Rectal smooth muscle tissue (tissue), 1 donor: Measurements from ENCODE around the gene ARPC1B.
"Not testable (repeated sequence)": the region's sequence is repeated elsewhere in the genome, so short reads cannot be mapped to it uniquely, and the experiment has no call there.

Experiments
- H3K27ac ChIP-seq: one replicate; pipeline ENCODE4 v1.7.0; 2013; ENCODE audit warnings: low read depth, low read length, inconsistent platforms
- H3K27me3 ChIP-seq: one replicate; pipeline ENCODE4 v1.7.0; 2013; ENCODE audit warnings: low read length; ENCODE audit not compliant: control insufficient read depth, insufficient read depth
- H3K36me3 ChIP-seq: one replicate; pipeline ENCODE4 v1.7.0; 2013; ENCODE audit warnings: low read length; ENCODE audit not compliant: control insufficient read depth, insufficient read depth
- H3K4me1 ChIP-seq: one replicate; pipeline ENCODE4 v1.7.0; 2013; ENCODE audit warnings: low read length; ENCODE audit not compliant: control insufficient read depth, insufficient read depth
- H3K4me3 ChIP-seq: one replicate; pipeline ENCODE4 v1.7.0; 2013; ENCODE audit warnings: low read length
- H3K9ac ChIP-seq: one replicate; pipeline ENCODE4 v1.7.0; 2013; ENCODE audit warnings: low read length

Gene ARPC1B

DNA sequence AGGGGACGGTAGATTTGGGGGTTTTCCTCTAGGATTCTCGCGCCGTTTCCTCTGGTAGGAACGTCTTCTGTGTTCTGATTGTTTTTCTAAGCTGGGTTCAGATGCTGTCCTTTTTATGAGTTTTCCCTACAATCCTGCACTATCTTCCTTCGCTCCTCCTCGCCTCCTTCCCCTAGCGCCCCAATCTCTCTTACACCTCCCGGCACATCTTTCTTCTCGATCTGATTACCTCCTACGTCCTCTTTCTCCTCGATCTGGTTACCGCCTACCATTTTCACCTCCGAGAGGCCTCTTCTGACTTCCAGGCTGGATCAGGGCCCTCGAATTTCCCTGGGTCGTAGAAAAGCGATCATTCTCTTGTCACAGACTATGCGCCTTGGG, 34.7 kb downstream of the ARPC1B start:
- Histone ChIP-seq H3K9ac (peak overlapping the region; percentile 89), H3K27ac (peak overlapping the region; percentile 100), H3K27me3 (no peaks in the 10 kb centered on the region), H3K4me3 (peak overlapping the region; percentile 97), H3K4me1 (peaks cover 24% of the 10 kb centered on the region), H3K36me3 (peaks cover 20% of the 10 kb centered on the region)

DNA sequence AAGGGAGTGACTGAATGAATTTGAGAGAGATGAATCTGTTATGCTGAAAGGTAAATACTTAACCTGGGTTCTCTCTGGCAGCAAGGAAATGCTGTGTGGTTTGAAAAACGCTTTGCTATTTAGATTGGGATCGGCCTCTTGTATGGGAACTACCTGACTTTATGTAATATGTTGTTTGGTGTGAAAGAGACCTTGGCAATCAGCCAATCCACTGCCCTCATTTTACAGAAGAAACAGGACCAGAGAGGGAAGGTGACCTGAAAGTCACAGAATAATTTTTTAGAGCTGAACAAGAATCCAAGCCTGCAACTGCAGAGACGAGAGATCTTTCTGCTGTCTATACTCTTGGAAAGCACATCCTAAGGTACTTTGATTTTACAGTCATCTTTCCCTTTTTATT, 35.3 kb downstream of the ARPC1B start:
- Histone ChIP-seq H3K4me3 (peak overlapping the region; percentile 97), H3K36me3 (peaks cover 17% of the 10 kb centered on the region), H3K27me3 (no peaks in the 10 kb centered on the region), H3K9ac (no peak overlapping the region), H3K27ac (peak overlapping the region; percentile 100), H3K4me1 (peaks cover 19% of the 10 kb centered on the region)

- H3K36me3 ChIP-seq: peaks cover 16% of the 10 kb centered on the region
Observed at GRCh38 chr7:99410635-99411034, 36.1 kb downstream of the ARPC1B start.

GRCh38 chr7:99415513-99416127, 41.1 kb downstream of the ARPC1B start:
- H3K9ac ChIP-seq, H3K27ac ChIP-seq, H3K4me1 ChIP-seq, H3K4me3 ChIP-seq, H3K27me3 ChIP-seq: not testable (repeated sequence)
- H3K36me3 ChIP-seq: peaks cover 43% of the 10 kb centered on the region

More at GRCh38 chr7:99410635-99411034, 36.1 kb downstream of the ARPC1B start:
- H3K27ac ChIP-seq: no peak overlapping the region
- H3K9ac ChIP-seq: no peak overlapping the region
- H3K4me1 ChIP-seq: peaks cover 19% of the 10 kb centered on the region
- no peak overlapping the region for H3K4me3 ChIP-seq
- H3K27me3 ChIP-seq: no peaks in the 10 kb centered on the region

DNA sequence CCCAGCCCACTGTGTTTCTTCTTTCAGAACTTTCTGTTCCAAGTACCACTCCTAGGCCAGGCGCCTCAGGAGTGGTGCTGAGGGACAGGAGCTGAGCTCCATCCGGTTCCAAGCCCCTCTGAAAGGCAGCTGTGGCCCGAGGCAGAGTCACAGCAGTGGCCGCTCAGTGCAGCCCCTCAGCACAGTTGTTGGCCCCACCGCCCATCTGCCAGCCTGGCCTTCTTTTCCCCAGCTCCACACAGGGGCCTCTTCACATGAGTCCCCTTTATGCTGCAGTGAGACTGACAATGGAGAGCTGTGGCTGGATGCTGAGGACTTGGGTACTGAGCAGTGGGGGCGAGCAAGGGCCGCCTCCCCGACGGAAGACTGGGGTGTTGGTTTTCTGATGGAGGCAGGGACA, 43.7 kb downstream of the ARPC1B start:
- H3K27me3 ChIP-seq: no peaks in the 10 kb centered on the region
- no peaks in the 10 kb centered on the region for H3K4me1 ChIP-seq
- no peak overlapping the region for H3K9ac ChIP-seq
- peaks cover 38% of the 10 kb centered on the region for H3K36me3 ChIP-seq
- no peak overlapping the region for H3K4me3 ChIP-seq
- H3K27ac ChIP-seq: no peak overlapping the region

- H3K4me1 ChIP-seq: no peaks in the 10 kb centered on the region
- H3K27me3 ChIP-seq: no peaks in the 10 kb centered on the region
- H3K9ac ChIP-seq: no peak overlapping the region
- H3K36me3 ChIP-seq: peaks cover 47% of the 10 kb centered on the region
- H3K4me3 ChIP-seq: no peak overlapping the region
- H3K27ac ChIP-seq: no peak overlapping the region
Observed at GRCh38 chr7:99419323-99420021, 44.9 kb downstream of the ARPC1B start.

DNA sequence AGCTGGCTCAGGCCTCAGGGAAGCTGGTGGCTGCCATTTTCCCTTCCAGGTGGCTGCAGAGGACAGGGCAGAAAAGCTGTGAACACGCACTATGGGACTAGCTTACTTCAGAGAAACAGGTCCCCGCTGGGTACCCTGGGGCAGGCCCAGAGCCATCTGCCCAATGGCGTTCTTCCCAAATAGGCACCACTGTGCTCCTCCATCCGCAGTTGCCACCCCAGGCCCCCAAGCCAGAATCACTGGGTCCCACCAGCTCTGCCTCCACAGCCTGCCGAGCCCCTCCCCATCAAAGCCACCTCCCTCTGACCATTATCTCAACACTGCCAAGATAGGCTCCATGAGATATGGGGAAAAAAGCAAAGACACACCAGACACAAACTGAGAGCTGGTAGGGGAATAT, 45.7 kb downstream of the ARPC1B start:
- Histone ChIP-seq H3K27me3 (no peaks in the 10 kb centered on the region), H3K4me3 (no peak overlapping the region), H3K4me1 (no peaks in the 10 kb centered on the region), H3K36me3 (peaks cover 52% of the 10 kb centered on the region), H3K27ac (no peak overlapping the region), H3K9ac (no peak overlapping the region)

GRCh38 chr7:99420986-99421385, 46.5 kb downstream of the ARPC1B start:
- H3K27me3 ChIP-seq: no peaks in the 10 kb centered on the region
- H3K27ac ChIP-seq: no peak overlapping the region
- peaks cover 51% of the 10 kb centered on the region for H3K36me3 ChIP-seq
- H3K9ac ChIP-seq: no peak overlapping the region
- no peaks in the 10 kb centered on the region for H3K4me1 ChIP-seq
- no peak overlapping the region for H3K4me3 ChIP-seq

- H3K9ac ChIP-seq: no peak overlapping the region
- peaks cover 49% of the 10 kb centered on the region for H3K36me3 ChIP-seq
- no peaks in the 10 kb centered on the region for H3K27me3 ChIP-seq
- H3K4me3 ChIP-seq: no peak overlapping the region
- H3K4me1 ChIP-seq: no peaks in the 10 kb centered on the region
- H3K27ac ChIP-seq: no peak overlapping the region
Observed at GRCh38 chr7:99422186-99422585, 47.7 kb downstream of the ARPC1B start.

DNA sequence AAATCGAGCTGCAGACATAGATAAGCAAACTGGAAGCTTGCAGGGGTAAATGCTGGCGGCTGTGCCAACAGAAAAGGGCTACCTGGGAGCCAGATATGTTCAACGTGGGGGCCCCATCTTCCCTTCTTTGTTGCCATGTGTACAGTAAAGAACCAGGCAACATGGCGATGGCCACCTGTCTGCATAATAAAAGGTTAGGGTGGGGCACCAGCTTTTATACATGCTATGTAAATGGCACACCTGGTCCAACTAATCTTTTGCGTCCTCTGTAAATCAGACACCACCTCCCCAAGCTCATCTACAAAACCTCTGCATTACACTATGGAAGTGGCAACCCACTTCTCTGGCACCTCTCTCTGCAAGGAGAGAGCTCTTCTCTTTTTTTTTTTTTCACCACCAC, 48.1 kb downstream of the ARPC1B start:
- no peak overlapping the region for H3K4me3 ChIP-seq
- no peaks in the 10 kb centered on the region for H3K4me1 ChIP-seq
- H3K27me3 ChIP-seq: no peaks in the 10 kb centered on the region
- H3K36me3 ChIP-seq: peaks cover 45% of the 10 kb centered on the region
- no peak overlapping the region for H3K9ac ChIP-seq
- no peak overlapping the region for H3K27ac ChIP-seq

DNA sequence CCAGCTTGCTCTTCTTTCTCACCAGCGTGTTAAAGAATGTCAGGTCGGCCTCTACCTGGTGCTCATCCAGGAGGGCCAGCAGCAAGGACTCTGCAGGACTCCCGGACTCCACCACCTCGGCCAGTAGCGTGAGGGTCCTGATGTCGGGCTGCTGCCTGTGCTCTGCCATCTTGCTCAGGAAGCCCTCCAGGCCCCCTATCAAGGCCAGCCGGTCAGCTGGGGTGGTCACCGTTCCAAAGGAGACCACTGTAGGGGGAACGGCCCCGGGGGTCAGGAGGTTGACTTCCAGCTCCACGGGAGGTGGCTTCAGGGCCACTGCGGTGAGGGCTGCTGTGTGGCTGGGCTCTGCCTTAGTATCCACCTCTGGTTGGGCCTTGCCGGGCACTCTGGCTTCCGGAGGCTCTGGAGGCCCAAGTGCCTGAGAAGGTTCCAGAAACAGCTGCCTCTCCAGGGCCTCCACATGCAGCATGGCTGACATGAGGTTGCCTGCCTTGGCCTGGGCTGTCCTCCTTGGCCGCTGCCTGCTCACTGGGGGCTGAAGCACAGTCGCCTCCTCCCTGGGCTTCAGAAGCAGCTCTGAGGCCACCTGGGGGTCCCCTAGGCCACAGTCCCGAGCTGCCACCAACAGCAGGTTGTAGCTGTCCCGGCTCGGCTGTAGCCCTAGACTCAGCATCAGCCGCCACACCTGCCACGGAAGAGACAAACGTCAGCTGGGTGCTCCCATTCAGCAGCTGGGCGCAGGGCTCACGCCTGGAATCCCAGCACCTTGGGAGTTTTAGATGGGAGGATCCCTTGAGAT, 50.6 kb downstream of the ARPC1B start:
- peaks cover 37% of the 10 kb centered on the region for H3K36me3 ChIP-seq
- H3K27ac ChIP-seq: no peak overlapping the region
- H3K4me1 ChIP-seq: no peaks in the 10 kb centered on the region
- no peak overlapping the region for H3K9ac ChIP-seq
- no peak overlapping the region for H3K4me3 ChIP-seq
- H3K27me3 ChIP-seq: no peaks in the 10 kb centered on the region

DNA sequence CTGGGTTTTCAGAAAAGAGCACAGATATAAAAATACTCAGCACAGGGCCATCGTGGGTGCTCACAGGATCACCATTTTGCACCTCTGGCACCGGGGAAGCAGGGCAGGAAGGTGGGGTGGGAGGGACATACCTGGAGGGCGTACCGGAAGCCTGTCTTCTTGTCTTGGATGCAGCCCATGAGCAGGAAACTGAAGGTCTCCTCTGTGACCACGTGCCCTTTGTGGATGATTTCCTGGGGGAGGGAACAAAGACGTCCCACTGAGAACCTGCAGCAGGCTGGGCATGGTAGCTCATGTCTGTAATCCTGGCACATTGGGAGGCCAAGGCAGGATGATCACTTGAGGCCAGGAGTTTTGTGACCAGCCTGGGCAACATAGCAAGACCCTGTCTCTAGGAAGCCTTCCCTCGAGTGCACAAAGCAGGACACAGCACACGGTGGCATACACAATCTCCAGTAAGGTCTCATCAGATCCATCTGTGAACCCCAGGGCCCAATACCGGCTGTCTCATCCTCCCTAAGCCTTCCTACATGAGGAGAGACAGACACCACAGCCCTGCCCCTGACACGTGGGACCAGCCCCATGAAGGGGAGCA, 54.5 kb downstream of the ARPC1B start:
- Histone ChIP-seq H3K36me3 (peaks cover 36% of the 10 kb centered on the region), H3K4me1 (no peaks in the 10 kb centered on the region), H3K4me3 (no peak overlapping the region), H3K27me3 (no peaks in the 10 kb centered on the region), H3K9ac (no peak overlapping the region), H3K27ac (no peak overlapping the region)
